OCI-LY1 (cell line): ENCODE data around the gene MVP.
"Not testable (repeated sequence)": the region's sequence is repeated elsewhere in the genome, so short reads cannot be mapped to it uniquely, and the experiment has no call there.

Experiments
- H2AFZ ChIP-seq: fragments of 200-600 bp; sonication (generic), shearing (Covaris generic); 2 replicates; pipeline ENCODE4 v1.6.0; 2014; ENCODE audit warnings: antibody characterized with exemption, mild to moderate bottlenecking, low read length
- H3F3A ChIP-seq: fragments of 200-600 bp; sonication (generic), shearing (Covaris generic); 2 replicates; pipeline ENCODE4 v1.6.0; 2014; ENCODE audit warnings: mild to moderate bottlenecking, antibody characterized with exemption, low read length, moderate library complexity; ENCODE audit not compliant: insufficient read depth
- H3K27ac ChIP-seq: fragments of 200-600 bp; sonication (generic); 2 replicates; pipeline ENCODE4 v1.5.1; 2014; ENCODE audit warnings: low read length, mixed run types, mild to moderate bottlenecking, low read depth; ENCODE audit not compliant: poor library complexity, severe bottlenecking
- H3K27me3 ChIP-seq: fragments of 200-600 bp; sonication (generic); 2 replicates; pipeline ENCODE4 v1.6.0; 2014; ENCODE audit warnings: antibody characterized with exemption, mild to moderate bottlenecking, low read length, moderate library complexity; ENCODE audit not compliant: insufficient read depth
- H3K36me3 ChIP-seq: fragments of 200-600 bp; sonication (generic); 2 replicates; pipeline ENCODE4 v1.6.1; 2014; ENCODE audit warnings: mild to moderate bottlenecking, antibody characterized with exemption, low read length, moderate library complexity, mixed read lengths; ENCODE audit not compliant: insufficient read depth
- H3K4me1 ChIP-seq: fragments of 200-600 bp; sonication (generic); 2 replicates; pipeline ENCODE4 v1.5.1; 2014; ENCODE audit warnings: mild to moderate bottlenecking, low read length, moderate library complexity; ENCODE audit not compliant: insufficient read depth, severe bottlenecking
- H3K4me2 ChIP-seq: fragments of 200-600 bp; sonication (generic), shearing (Covaris generic); 2 replicates; pipeline ENCODE4 v1.6.1; 2014; ENCODE audit warnings: low read length
- H3K4me3 ChIP-seq: fragments of 200-600 bp; sonication (generic); 2 replicates; pipeline ENCODE4 v1.5.1; 2014; ENCODE audit warnings: low read length, low read depth, mild to moderate bottlenecking, mixed read lengths; ENCODE audit not compliant: poor library complexity, severe bottlenecking
- H3K79me2 ChIP-seq: fragments of 200-600 bp; shearing (Covaris generic); 2 replicates; pipeline ENCODE4 v1.6.1; 2016; ENCODE audit warnings: mixed run types, low read length, mixed read lengths; ENCODE audit not compliant: insufficient read depth
- H3K9ac ChIP-seq: fragments of 200-600 bp; sonication (generic), shearing (Covaris generic); 2 replicates; pipeline ENCODE4 v1.6.1; 2014; ENCODE audit warnings: mild to moderate bottlenecking, low read length, mixed read lengths
- H3K9me2 ChIP-seq: fragments of 200-600 bp; sonication (generic), shearing (Covaris generic); 2 replicates; pipeline ENCODE4 v1.6.1; 2014; ENCODE audit warnings: low read depth, mild to moderate bottlenecking, low read length, mixed read lengths
- H3K9me3 ChIP-seq: fragments of 200-600 bp; shearing (Covaris generic); 2 replicates; pipeline ENCODE4 v1.6.1; 2014; ENCODE audit warnings: low read length, mixed read lengths
- H4K20me1 ChIP-seq: fragments of 200-600 bp; sonication (generic), shearing (Covaris generic); 2 replicates; pipeline ENCODE4 v1.6.0; 2016; ENCODE audit warnings: mild to moderate bottlenecking, low read length; ENCODE audit not compliant: insufficient read depth
- EZH2 ChIP-seq: fragments of 200-600 bp; sonication (generic), shearing (Covaris generic); IDR thresholded peaks from 2 replicates; pipeline ENCODE4 v1.8.0; 2017; ENCODE audit warnings: borderline replicate concordance, mixed run types, mild to moderate bottlenecking, antibody characterized with exemption, low read length, moderate library complexity, mixed read lengths
- TF ChIP-seq, protein P1 (sequence below): fragments of 200-600 bp; sonication (generic), shearing (Covaris generic); IDR thresholded peaks from 2 replicates; pipeline ENCODE4 v1.5.1; 2017; ENCODE audit warnings: mild to moderate bottlenecking, antibody characterized with exemption, low read length, moderate library complexity, mixed read lengths

Gene MVP

DNA sequence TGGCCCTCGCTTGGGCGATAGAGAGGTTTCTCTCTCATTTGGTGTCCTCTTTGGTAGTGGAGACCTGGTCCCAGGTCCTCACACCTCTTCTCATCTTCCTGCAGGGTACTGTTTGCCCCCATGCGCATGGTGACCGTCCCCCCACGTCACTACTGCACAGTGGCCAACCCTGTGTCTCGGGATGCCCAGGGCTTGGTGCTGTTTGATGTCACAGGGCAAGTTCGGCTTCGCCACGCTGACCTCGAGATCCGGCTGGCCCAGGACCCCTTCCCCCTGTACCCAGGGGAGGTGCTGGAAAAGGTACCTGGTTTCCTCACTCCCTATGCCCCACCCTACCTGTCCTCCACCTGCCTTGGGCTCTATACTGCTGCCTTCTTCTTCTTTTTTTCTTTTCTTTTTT, 10.5 kb downstream of the MVP start:
- no peaks in the 10 kb centered on the region for H3K4me1 ChIP-seq
- H3K36me3 ChIP-seq = no peaks in the 10 kb centered on the region
- no peaks in the 10 kb centered on the region for H3K79me2 ChIP-seq
- no peaks in the 10 kb centered on the region for H3K9me2 ChIP-seq
- H3K9me3 ChIP-seq = no peaks in the 10 kb centered on the region
- H2AFZ ChIP-seq = no peak overlapping the region
- no peak overlapping the region for H3K4me2 ChIP-seq
- no peaks in the 10 kb centered on the region for H3K27me3 ChIP-seq
- no peak overlapping the region for H3K27ac ChIP-seq
- H3K9ac ChIP-seq = no peak overlapping the region
- TF ChIP-seq, protein P1, sequence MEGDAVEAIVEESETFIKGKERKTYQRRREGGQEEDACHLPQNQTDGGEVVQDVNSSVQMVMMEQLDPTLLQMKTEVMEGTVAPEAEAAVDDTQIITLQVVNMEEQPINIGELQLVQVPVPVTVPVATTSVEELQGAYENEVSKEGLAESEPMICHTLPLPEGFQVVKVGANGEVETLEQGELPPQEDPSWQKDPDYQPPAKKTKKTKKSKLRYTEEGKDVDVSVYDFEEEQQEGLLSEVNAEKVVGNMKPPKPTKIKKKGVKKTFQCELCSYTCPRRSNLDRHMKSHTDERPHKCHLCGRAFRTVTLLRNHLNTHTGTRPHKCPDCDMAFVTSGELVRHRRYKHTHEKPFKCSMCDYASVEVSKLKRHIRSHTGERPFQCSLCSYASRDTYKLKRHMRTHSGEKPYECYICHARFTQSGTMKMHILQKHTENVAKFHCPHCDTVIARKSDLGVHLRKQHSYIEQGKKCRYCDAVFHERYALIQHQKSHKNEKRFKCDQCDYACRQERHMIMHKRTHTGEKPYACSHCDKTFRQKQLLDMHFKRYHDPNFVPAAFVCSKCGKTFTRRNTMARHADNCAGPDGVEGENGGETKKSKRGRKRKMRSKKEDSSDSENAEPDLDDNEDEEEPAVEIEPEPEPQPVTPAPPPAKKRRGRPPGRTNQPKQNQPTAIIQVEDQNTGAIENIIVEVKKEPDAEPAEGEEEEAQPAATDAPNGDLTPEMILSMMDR = no peak
- TF ChIP-seq EZH2 = no peak
- no peaks in the 10 kb centered on the region for H4K20me1 ChIP-seq
- no peaks in the 10 kb centered on the region for H3F3A ChIP-seq
- no peak overlapping the region for H3K4me3 ChIP-seq

DNA sequence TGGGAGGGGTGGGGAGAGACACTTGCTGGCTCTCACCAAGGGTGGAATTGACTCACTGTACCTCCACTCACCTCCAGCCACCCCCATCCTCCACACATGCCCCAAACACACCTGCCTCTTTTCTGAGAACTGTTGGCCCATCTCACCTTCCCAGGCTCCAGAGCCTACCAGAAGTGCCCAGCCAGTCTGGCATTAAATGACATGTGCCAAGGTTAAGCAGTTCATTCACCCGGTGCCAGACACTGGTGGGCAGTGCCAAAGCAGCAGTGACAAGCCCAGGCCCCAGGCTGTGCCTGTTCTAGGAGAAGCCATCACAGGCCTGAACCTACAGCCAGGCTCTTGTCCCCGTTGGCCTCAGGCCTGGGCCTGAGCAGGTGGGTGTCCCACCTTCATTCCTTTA, 11.2 kb downstream of the MVP start:
- H3K9me3 ChIP-seq = no peaks in the 10 kb centered on the region
- no peaks in the 10 kb centered on the region for H3F3A ChIP-seq
- no peak overlapping the region for H2AFZ ChIP-seq
- H3K4me2 ChIP-seq = no peak overlapping the region
- H3K36me3 ChIP-seq = no peaks in the 10 kb centered on the region
- no peaks in the 10 kb centered on the region for H4K20me1 ChIP-seq
- no peaks in the 10 kb centered on the region for H3K9me2 ChIP-seq
- H3K9ac ChIP-seq = no peak overlapping the region
- H3K4me3 ChIP-seq = no peak overlapping the region
- H3K27ac ChIP-seq = no peak overlapping the region
- H3K27me3 ChIP-seq = no peaks in the 10 kb centered on the region
- TF ChIP-seq EZH2 = no peak
- TF ChIP-seq, protein P1 = no peak
- H3K4me1 ChIP-seq = no peaks in the 10 kb centered on the region
- H3K79me2 ChIP-seq = no peaks in the 10 kb centered on the region

DNA sequence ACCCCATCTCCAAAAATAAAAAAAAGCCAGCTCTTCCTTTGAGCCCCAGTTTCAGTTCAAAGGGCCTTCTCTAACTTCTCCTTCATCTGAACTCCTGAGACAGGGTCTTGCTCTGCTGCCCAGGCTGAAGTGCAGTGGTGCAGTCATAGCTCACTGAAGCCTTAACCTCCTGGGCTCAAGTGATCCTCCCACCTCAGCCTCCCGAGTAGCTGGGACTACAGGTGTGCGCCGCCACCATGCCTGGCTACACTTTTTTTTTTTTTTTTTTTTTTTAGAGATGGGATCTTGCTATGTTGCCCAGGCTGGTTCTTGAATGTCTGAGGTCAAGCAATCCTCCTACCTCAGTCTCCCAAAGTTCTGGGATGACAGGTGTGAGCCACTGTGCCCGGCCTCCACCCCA, 13.0 kb downstream of the MVP start:
- not testable (repeated sequence) for H3K9me2 ChIP-seq, H3K79me2 ChIP-seq, H3K9me3 ChIP-seq, H3K4me3 ChIP-seq, H3K27ac ChIP-seq, H3K9ac ChIP-seq, H3K36me3 ChIP-seq, H3F3A ChIP-seq, H4K20me1 ChIP-seq, H3K27me3 ChIP-seq, H3K4me2 ChIP-seq, H3K4me1 ChIP-seq, H2AFZ ChIP-seq

DNA sequence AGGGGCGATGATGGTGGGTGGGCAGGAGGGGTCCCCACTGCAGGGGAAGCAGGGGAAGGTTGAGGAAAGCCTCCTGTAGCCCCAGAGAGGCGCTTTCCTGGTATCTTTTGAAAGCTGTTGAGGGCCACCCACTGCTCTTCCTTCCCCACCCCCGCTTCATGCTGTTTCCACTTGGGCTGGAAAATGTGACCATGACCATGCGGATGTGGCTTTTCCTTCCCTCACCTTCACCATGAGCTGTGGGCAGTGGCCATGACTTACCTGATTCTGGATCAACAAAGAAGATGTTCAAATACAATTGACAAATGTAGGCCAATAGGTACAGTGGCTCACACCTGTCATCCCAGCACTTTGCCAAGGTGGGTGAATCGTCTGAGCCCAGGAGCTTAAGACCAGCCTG, 13.8 kb downstream of the MVP start:
- Histone ChIP-seq H3K36me3 (no peaks in the 10 kb centered on the region), H3K9ac (no peak overlapping the region)

More for the DNA sequence above, 13.8 kb downstream of the MVP start:
- Histone ChIP-seq H3K4me1 (no peaks in the 10 kb centered on the region), H3K9me2 (no peaks in the 10 kb centered on the region), H3F3A (no peaks in the 10 kb centered on the region), H4K20me1 (no peaks in the 10 kb centered on the region), H3K27ac (no peak overlapping the region), H2AFZ (no peak overlapping the region), H3K27me3 (no peaks in the 10 kb centered on the region), H3K79me2 (no peaks in the 10 kb centered on the region), H3K4me2 (no peak overlapping the region), H3K4me3 (no peak overlapping the region), H3K9me3 (no peaks in the 10 kb centered on the region)
- TF ChIP-seq, protein P1 = no peak
- TF ChIP-seq EZH2 = no peak
